HG03097 (cell line): Measurements from ENCODE around the gene MRPS6.
A peak's percentile ranks its signal among the peaks of the same experiment; 100 is the strongest.

ENCODE experiments used
- ATAC-seq: cut with Tn5 transposase; IDR thresholded peaks from one replicate; pipeline ENCODE4 v1.9.1; 2021; ENCODE audit not compliant: unreplicated experiment, low FRiP score

Gene MRPS6

DNA sequence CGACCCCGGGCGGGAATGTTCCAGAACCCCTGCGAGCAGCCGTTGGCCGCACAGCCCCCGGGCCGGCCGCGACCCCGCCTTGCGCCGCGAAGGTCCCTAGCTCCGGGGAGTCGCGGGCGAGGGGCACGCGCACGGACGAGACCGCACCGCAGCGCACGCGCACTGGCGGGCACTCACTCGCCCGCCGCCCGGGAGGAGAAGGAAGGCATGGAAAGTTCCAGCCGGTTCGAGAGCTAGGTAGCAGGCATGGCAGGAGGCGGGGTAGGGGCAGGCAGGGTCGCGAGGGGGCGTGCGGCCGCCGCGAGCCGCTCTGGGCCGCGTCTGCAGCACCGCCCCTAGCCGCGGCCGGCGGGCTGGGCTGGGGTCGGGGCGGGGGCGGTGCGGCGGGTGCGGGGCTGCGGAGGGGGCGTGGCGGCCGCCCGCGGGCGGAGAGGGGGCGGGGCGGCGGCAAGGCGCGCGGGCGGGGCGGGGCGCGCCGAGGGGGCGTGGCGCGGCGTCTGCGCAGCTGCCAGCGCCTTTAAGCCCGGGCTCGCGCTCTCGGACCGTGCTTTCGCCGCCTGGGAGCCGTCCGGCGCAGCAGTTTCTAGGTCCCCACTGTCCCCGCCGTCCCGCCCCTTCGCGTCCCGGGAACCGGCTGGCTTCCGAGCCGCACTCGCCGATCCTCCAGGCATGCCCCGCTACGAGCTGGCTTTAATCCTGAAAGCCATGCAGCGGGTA is at the start of gene MRPS6, which contains the start of gene SLC5A3:
Gene MRPS6 (plus strand): TSS at position 547 of the 717 bp plus-strand sequence. CDS start 123 bp downstream, at position 670.
Gene SLC5A3 (plus strand): TSS at position 547 of the 717 bp plus-strand sequence. CDS start 21,621 bp downstream, outside the sequence.
- peak; percentile 67 for ATAC-seq

DNA sequence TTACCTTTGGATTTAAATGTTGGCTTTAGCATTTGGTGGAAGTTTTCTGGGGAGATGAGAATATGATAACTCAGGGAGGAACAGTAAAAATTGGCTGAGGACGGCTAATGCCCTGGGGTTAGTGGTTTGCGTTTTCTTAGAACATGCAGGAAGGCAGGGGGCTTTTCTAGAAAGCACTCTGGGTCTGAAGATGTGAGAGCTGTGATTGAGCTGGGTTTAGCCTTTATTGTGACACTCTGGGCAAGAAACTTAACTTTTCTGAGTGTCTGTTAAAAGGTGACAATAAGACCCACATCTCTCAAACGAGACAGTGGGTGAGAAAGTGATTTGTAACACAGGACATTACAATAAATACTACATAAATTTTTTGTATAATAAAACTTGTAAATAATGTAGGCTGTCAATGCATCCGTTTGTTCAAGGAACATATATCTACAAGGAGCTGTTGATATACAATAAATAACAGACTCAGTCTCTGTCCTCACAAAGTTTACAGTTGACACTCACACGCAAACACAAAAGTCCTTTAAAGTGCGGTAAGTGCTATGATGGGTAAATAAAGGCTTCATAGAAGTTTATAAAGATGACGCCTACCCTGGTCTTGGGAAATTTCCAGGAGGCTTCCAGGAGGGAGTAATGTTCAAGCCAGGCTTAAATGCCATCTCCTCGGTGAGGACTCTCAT is 49.5 kb upstream of the MRPS6 start:
- no peak for ATAC-seq

- ATAC-seq: no peak
Measured at GRCh38 chr21:34024374-34024693, 49.0 kb upstream of the MRPS6 start.

DNA sequence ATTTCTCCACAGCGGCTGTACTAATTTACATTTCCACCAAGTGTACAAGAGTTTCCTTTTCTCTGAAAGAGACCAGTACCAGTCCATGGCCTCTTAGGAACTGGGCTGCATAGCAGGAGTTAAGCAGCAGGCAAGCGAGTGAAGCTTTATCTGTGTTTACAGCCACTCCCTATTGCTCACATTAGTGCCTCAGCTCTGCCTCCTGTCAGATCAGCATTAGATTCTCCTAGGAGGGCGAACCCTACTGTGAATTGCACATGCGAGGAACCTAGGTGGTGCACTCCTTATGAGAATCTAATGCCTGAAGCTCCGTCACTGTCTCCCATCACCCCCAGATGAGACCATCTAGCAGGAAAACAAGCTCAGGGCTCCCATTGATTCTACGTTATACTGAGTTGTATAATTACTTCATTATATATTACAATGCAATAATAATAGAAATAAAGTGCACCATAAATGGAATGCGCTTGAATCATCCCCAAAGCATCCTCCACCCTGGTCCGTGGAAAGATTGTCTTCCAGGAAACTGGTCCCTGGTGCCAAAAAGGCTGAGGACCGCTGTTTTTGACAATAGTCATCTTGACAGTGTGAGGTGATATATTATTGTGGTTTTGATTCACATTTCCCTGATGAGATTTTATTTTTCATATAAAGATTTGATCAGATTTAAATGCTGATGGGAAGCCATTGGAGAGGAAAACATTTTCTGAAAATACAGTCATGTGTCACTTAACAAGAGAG is 45.5 kb upstream of the MRPS6 start:
- ATAC-seq: no peak

DNA sequence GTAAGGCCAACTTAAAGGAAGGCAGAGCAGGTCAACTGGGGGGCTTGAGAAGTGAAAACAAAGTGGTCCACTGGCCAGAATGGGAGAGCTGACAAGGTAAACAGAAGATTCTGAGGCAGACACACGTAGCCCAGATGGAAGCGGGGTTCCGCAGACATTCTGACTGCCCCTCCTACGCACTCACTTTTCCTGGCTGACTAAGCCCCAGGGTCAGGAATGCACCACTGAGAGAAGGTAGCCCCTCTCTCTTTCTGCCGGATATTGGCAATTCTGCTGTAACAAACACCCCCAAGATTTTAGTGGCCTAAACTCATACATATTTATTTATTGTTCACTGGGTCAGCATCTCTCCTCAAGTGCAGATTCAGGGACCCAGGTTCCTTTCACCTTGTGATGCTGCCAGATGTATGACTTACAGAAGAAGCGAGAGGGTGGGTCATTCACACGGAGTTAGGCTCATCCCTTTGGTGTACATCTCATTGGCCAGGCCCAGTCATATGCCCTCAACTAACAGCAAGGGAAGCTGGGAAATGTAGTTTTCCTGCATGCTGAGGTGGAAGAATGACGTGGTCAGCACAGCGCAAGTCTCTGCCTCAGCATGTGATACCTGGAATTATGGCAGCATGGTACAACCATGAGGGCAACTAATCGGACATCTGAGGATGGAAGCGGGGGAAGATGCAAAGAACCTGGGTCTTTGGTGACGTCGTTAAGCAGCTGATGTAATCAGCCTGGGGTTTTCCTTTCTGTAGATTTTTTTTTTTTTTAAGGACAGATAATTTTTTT is 43.4 kb upstream of the MRPS6 start:
- ATAC-seq: no peak

GRCh38 chr21:34031835-34032370 is 41.5 kb upstream of the MRPS6 start:
- no peak for ATAC-seq

- no peak for ATAC-seq
Measured at GRCh38 chr21:34034369-34035014, 38.9 kb upstream of the MRPS6 start.

GRCh38 chr21:34035619-34036354 is 37.6 kb upstream of the MRPS6 start:
- no peak for ATAC-seq

DNA sequence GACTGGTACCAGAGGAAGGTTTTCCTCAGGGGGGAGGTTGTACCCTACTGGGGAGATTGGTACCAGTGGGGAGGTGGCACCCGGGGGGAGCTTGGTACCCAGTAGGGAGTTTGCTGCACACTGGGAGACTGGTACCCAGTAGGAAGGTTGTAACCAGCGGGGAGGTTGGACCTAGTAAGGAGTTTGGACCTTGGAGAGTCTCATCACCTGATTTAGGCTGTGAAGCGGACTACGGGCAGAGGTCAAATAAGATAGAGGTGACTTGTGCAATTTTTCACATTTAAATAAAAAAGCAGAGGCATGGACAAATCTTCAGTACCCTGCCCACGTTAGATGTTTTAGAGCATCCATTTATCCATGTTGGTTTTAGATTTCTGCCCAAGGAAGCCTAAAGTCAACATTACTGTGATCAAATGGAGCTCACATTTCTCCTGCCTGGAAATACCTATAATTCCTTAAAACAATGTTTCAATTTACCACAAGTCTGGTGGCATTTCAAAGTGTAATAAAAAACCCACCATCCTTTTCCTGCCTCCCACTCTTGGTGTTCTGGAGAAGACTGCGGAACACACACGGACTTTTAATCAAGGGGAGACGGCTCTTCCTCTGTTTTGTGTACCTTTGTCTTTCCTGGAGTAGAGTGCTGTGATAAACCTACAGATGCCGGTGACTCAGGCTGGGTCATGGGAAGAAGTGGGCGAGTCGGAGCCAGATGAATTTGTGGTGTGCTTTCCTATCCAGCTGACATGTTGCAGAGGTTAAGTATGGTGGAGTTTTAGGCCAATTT is 36.2 kb upstream of the MRPS6 start:
- ATAC-seq: no peak

GRCh38 chr21:34039678-34040382 is 33.5 kb upstream of the MRPS6 start:
- ATAC-seq: no peak

- ATAC-seq: no peak
Measured at GRCh38 chr21:34042735-34043134, 30.6 kb upstream of the MRPS6 start.

DNA sequence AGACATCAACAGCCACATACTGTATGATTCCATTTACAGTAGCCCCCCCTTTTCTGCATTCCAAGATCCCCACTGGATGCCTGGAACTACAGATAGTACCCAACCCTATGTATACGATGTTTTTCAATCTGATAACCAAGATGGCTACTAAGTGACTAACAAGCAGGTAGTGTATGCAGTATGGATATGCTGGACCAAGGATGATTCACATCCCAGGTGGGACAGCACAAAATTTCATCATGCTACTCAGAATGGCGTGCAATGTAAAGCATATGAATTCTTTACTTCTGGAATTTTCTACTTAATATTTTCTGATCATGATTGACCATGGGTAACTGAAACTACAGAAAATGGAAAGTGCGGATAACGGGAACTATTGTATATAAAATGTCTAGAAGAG is 30.0 kb upstream of the MRPS6 start:
- no peak for ATAC-seq

- ATAC-seq: no peak
Measured at GRCh38 chr21:34046917-34047316, 26.5 kb upstream of the MRPS6 start.

DNA sequence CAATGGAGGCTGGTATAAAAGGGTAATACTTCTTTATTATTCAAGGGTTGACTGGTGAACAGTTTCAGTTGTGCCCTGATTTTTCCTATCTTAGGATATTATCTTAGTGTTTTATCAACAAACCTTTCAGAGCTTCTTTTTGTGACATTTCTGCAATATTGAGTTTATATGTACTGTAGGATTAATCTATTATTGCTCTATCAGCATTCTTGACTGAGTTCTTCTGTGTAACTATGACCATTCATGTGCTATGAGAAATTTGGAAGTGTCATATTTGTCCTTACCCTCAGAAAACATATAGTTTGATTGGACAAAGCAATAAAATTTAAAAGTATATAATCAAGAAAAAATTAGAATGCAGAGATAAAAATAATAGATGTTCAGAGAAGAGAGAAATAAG is 25.5 kb upstream of the MRPS6 start:
- no peak for ATAC-seq

DNA sequence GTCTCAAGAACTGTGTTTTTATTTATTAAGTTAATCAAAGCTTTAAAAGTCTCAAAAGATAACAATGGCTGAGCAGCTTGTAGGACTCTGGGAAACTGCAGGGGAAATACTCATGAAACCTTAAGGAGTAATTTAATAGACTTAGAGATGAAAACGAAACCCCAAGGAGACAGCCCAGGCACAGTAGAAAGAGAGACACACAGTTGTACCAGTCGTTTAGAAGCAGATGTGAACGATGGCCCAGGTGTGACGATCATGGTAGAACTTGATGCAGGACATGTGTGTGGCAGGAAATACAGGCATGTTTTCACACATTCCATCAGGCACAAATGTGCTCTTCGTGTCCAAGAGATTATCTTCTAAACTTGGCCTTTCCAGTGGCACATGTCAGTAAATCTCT is 21.2 kb upstream of the MRPS6 start:
- ATAC-seq: no peak

DNA sequence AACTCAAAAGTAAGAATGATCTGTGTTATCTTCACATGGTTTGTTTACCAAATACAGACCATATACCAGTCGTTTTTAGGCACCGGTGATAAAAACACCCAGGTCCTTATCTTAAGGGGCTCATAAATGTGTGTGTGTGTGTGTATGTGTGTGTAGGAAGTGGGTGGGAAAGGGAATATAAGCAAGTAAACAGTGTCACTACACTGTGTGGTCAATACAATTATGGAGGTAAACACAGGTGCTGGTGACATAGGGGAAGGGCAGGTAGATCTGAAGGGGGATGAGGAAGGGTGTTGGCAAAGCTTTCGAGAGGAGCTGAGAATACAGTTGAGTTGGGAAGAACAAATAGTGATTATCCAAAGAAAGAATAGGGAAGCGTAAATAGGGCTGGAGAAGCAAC is 19.1 kb upstream of the MRPS6 start:
- no peak for ATAC-seq

DNA sequence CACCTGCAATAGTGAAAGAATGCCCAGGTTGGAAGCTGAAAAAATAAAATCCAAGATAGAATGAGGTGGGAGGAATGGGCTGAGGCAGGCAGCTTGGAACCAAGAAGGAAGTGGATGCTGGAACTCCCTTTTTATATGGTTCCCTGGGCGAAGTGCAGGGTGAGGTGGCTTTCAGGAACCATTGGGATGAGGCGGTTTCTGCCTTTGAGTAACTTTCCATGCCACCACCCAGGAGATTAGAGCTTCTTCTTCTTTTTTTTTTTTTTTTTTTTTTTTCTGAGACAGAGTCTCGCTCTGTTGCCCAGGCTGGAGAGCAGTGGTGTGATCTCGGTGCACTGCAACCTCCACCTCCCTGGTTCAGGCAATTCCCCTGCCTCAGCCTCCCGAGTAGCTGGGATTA is 17.8 kb upstream of the MRPS6 start:
- no peak for ATAC-seq

DNA sequence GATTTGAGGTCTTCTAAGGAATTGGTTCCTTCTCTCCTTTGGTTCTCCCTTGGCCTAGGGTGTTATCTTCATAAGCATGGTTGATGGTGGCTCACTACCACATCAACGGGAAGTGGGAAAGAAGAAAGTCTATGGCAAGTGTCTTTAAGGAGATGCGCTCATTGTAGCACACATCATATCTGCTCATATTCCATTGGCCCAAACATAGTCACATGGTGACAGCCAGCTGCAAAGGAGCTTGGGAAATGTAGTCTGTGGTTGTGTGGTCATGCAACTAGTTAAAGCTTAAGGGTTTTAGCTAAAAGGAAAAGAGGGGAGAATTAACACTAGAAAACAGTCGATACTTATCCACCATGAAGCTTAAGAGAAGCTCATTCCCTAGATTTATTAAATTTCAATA is 11.4 kb upstream of the MRPS6 start:
- ATAC-seq: no peak
